NCI-H2227 treated with DMSO at 0.1 percent for 48 hours (cell line): Measurements from ENCODE around the gene LETM1.

ENCODE experiments used
- DNase-seq: peaks from one replicate; lab custom pipeline; 2025; lab: John Stamatoyannopoulos, UW

Gene LETM1

GRCh38 chr4:1794809-1795298, 61.1 kb downstream of the LETM1 start:
- DNase-seq, result no peak

- no peak for DNase-seq
Measured at GRCh38 chr4:1793940-1794808, 61.8 kb downstream of the LETM1 start.

GRCh38 chr4:1793496-1793840, 62.5 kb downstream of the LETM1 start:
- no peak for DNase-seq

- DNase-seq, result no peak
Measured at GRCh38 chr4:1792832-1793495, 63.0 kb downstream of the LETM1 start, which contains the start of gene FGFR3. Gene FGFR3, plus strand, starts transcription at chr4:1793293. Its CDS starts 642 bp downstream, at chr4:1793935.

- DNase-seq, result no peak
Measured at GRCh38 chr4:1792158-1792831, 63.7 kb downstream of the LETM1 start.

- no peak for DNase-seq
Measured at GRCh38 chr4:1790005-1790404, 66.0 kb downstream of the LETM1 start.

- no peak for DNase-seq
Measured at GRCh38 chr4:1789552-1789951, 66.4 kb downstream of the LETM1 start.

- no peak for DNase-seq
Measured at GRCh38 chr4:1788254-1788973, 67.5 kb downstream of the LETM1 start.

GRCh38 chr4:1787411-1788077, 68.4 kb downstream of the LETM1 start:
- DNase-seq, result no peak

- DNase-seq, result no peak
Measured at GRCh38 chr4:1786544-1787362, 69.2 kb downstream of the LETM1 start.

- no peak for DNase-seq
Measured at GRCh38 chr4:1785592-1785991, 70.4 kb downstream of the LETM1 start.

- DNase-seq, result no peak
Measured at GRCh38 chr4:1784789-1785591, 71.0 kb downstream of the LETM1 start.

GRCh38 chr4:1784395-1784788, 71.6 kb downstream of the LETM1 start:
- DNase-seq, result no peak

GRCh38 chr4:1783970-1784369, 72.0 kb downstream of the LETM1 start:
- no peak for DNase-seq

GRCh38 chr4:1783015-1783414, 72.9 kb downstream of the LETM1 start:
- DNase-seq, result no peak

- no peak for DNase-seq
Measured at GRCh38 chr4:1780435-1780834, 75.5 kb downstream of the LETM1 start.

GRCh38 chr4:1779588-1780382, 76.2 kb downstream of the LETM1 start:
- no peak for DNase-seq

GRCh38 chr4:1778642-1779392, 77.1 kb downstream of the LETM1 start:
- DNase-seq, result no peak
